SU-DHL-6 (cell line): ENCODE measurements around the gene PPFIBP1.

ENCODE experiments used
- EZH2phosphoT487 ChIP-seq: fragments of 200-600 bp; sonication (generic), shearing (Covaris generic); conservative IDR thresholded peaks from 2 replicates; pipeline ENCODE4 v1.6.1; 2018; ENCODE audit warnings: mild to moderate bottlenecking, antibody characterized with exemption, low read length, moderate library complexity, mixed read lengths
- TF ChIP-seq, protein P1 (sequence below): fragments of 200-600 bp; sonication (generic); IDR thresholded peaks from one replicate; pipeline ENCODE4 v1.5.1; 2017; ENCODE audit warnings: antibody characterized with exemption, mild to moderate bottlenecking, low read length, moderate library complexity; ENCODE audit not compliant: insufficient read depth, poor library complexity, severe bottlenecking

DNA sequence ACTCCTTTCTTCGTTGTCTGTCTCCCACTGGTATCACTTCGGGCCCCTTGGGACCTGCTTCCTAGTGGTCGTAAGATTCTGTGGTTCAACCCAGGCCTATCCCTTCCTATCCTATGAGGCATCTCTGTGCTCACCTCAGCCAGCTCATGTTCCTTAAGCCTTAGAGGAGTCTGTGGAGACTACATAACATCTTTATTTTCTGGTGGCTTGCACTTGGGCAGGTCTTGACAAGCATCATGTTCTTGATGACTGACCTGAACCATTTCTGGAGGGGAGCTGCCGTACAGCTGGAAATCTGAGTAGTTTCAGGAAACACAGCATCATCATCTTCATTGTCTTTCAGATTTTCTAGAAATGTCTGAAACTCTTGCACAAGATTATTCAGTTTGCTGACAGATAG is 69.3 kb downstream of the PPFIBP1 start:
- TF ChIP-seq, protein P1, sequence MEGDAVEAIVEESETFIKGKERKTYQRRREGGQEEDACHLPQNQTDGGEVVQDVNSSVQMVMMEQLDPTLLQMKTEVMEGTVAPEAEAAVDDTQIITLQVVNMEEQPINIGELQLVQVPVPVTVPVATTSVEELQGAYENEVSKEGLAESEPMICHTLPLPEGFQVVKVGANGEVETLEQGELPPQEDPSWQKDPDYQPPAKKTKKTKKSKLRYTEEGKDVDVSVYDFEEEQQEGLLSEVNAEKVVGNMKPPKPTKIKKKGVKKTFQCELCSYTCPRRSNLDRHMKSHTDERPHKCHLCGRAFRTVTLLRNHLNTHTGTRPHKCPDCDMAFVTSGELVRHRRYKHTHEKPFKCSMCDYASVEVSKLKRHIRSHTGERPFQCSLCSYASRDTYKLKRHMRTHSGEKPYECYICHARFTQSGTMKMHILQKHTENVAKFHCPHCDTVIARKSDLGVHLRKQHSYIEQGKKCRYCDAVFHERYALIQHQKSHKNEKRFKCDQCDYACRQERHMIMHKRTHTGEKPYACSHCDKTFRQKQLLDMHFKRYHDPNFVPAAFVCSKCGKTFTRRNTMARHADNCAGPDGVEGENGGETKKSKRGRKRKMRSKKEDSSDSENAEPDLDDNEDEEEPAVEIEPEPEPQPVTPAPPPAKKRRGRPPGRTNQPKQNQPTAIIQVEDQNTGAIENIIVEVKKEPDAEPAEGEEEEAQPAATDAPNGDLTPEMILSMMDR, result no peak
- no peak for TF ChIP-seq EZH2phosphoT487
